Non-pigmented ciliary epithelial cell (primary cell): ENCODE results near the gene PCDHGA10.
"Not testable (repeated sequence)": the region's sequence is repeated elsewhere in the genome, so short reads cannot be mapped to it uniquely, and the experiment has no call there.

ENCODE experiments used
- DNase-seq: peaks from one replicate; pipeline ENCODE4 v3.0.0-alpha.2; 2010; ENCODE audit warnings: low read depth

The PCDHGA10 gene

GRCh38 chr5:141420855-141421488 is 8.2 kb downstream of the PCDHGA10 start, which contains the start of gene PCDHGA11:
PCDHGA11 (plus strand) TSS chr5:141421051; CDS start chr5:141421228, 177 bp downstream.
- DNase-seq, result no peak

GRCh38 chr5:141421489-141421855 is 8.7 kb downstream of the PCDHGA10 start:
- DNase-seq, result no peak

- DNase-seq, result no peak
These were observed 10.0 kb downstream of the PCDHGA10 start for GRCh38 chr5:141422742-141423291.

GRCh38 chr5:141427783-141428426 is 15.1 kb downstream of the PCDHGA10 start:
- DNase-seq, result no peak

GRCh38 chr5:141430332-141431113 is 17.7 kb downstream of the PCDHGA10 start, which contains the start of gene PCDHGA12:
PCDHGA12 (plus strand) TSS chr5:141430507; CDS start chr5:141430760, 253 bp downstream.
- DNase-seq, result peak; percentile 64

- no peak for DNase-seq
These were observed 18.5 kb downstream of the PCDHGA10 start for GRCh38 chr5:141431286-141431685.

GRCh38 chr5:141432308-141432707 is 19.5 kb downstream of the PCDHGA10 start:
- DNase-seq, result not testable (repeated sequence)

GRCh38 chr5:141432726-141433125 is 19.9 kb downstream of the PCDHGA10 start:
- DNase-seq, result not testable (repeated sequence)

GRCh38 chr5:141434006-141434405 is 21.2 kb downstream of the PCDHGA10 start:
- DNase-seq, result no peak

GRCh38 chr5:141437221-141437620 is 24.4 kb downstream of the PCDHGA10 start:
- no peak for DNase-seq

GRCh38 chr5:141439411-141440141 is 26.8 kb downstream of the PCDHGA10 start:
- no peak for DNase-seq

GRCh38 chr5:141440341-141440740 is 27.6 kb downstream of the PCDHGA10 start:
- no peak for DNase-seq

GRCh38 chr5:141441571-141442170 is 28.9 kb downstream of the PCDHGA10 start:
- DNase-seq, result no peak

- no peak for DNase-seq
These were observed 52.6 kb downstream of the PCDHGA10 start for GRCh38 chr5:141465351-141465750.
